ENCODE measurements around the gene SYNE2.

Gene SYNE2

GRCh38 chr14:64147126-64147790 is 294.5 kb downstream of the SYNE2 start:
- H3K4me3 ChIP-seq (ENCODE audit: low read length) = no peak overlapping the region
- TF ChIP-seq CTCF (IDR thresholded peaks at IDR 0.05; ENCODE audit: insufficient read depth, low read depth, low read length, missing control alignments) = no peak
- no peak for DNase-seq (ENCODE audit: low read depth)

DNA sequence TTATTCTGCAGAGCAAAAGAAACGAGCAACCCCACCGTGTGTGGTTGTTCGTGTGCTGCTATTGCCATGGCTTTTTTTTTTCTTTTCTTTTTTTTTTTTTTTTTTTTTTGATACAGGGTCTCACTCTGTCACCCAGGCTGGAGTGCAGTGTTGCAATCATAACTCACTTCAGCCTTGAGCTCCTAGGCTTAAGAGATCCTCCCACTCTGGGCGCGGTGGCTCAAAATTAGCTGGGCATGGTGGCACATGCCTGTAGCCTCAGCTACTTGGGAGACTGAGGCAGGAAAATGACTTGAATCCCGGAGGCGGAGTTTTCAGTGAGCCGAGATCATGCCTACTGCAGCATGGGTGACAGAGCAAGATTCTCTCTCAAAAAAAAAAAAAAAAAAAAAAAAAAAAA is 297.1 kb downstream of the SYNE2 start:
- peak; percentile 29 for DNase-seq (ENCODE audit: low read depth)
- TF ChIP-seq CTCF (IDR thresholded peaks at IDR 0.05; ENCODE audit: insufficient read depth, low read depth, low read length, missing control alignments) = no peak
- no peak overlapping the region for H3K4me3 ChIP-seq (ENCODE audit: low read length)

DNA sequence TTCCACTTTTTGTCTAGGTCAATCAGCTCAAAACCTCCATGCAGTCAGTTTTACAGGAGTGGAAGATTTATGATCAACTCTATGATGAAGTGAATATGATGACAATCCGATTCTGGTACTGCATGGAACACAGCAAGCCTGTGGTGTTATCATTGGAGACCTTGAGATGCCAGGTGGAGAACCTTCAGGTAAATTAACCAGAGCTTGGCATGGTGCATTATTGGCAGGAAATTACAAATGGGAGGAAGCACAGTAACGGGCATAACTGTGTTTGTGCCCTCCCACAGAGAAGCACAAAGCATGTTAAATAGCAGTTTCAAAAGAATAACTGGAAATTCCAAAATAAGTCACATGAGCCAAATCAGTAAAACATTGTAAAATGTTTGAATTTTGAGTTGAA is 305.8 kb downstream of the SYNE2 start:
- DNase-seq (ENCODE audit: low read depth) = no peak
- no peak for TF ChIP-seq CTCF (IDR thresholded peaks at IDR 0.05; ENCODE audit: insufficient read depth, low read depth, low read length, missing control alignments)
- H3K4me3 ChIP-seq (ENCODE audit: low read length) = no peak overlapping the region

DNA sequence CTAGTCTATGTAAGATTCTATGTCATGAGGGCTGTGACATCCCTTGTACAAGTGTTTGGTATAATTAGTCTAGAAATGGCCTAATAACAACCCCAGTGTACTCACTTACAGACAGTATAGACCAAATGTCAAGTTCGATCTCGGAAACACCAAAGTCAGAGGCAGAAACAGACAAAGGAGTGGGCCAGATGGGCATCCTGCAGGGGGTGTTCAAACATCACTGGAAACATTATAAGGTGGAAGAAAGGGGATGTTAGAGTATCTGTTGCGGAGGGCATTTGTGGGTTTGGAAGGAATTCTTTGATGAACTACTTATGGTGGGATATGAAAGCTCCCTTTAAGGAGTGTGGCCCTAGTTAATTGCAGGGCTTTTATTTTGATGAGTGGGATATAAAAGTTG is 306.8 kb downstream of the SYNE2 start:
- TF ChIP-seq CTCF (IDR thresholded peaks at IDR 0.05; ENCODE audit: insufficient read depth, low read depth, low read length, missing control alignments) = no peak
- no peak overlapping the region for H3K4me3 ChIP-seq (ENCODE audit: low read length)
- no peak for DNase-seq (ENCODE audit: low read depth)

DNA sequence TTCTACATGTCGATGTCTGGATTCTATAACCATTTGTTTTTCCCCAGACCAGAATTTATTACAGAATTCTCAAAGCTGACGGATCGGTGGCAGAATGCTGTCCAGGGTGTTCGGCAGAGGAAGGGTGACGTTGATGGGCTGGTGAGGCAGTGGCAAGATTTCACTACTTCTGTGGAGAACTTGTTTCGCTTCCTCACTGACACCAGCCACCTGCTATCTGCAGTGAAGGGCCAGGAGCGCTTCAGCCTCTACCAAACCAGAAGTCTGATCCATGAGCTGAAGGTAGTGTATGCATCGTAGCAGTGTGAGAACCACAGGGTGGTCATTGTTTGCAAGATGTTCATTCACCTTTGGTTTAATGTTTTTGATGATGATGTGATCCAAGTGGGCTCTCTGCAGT is 317.4 kb downstream of the SYNE2 start:
- DNase-seq (ENCODE audit: low read depth) = no peak
- TF ChIP-seq CTCF (IDR thresholded peaks at IDR 0.05; ENCODE audit: insufficient read depth, low read depth, low read length, missing control alignments) = no peak
- no peak overlapping the region for H3K4me3 ChIP-seq (ENCODE audit: low read length)

DNA sequence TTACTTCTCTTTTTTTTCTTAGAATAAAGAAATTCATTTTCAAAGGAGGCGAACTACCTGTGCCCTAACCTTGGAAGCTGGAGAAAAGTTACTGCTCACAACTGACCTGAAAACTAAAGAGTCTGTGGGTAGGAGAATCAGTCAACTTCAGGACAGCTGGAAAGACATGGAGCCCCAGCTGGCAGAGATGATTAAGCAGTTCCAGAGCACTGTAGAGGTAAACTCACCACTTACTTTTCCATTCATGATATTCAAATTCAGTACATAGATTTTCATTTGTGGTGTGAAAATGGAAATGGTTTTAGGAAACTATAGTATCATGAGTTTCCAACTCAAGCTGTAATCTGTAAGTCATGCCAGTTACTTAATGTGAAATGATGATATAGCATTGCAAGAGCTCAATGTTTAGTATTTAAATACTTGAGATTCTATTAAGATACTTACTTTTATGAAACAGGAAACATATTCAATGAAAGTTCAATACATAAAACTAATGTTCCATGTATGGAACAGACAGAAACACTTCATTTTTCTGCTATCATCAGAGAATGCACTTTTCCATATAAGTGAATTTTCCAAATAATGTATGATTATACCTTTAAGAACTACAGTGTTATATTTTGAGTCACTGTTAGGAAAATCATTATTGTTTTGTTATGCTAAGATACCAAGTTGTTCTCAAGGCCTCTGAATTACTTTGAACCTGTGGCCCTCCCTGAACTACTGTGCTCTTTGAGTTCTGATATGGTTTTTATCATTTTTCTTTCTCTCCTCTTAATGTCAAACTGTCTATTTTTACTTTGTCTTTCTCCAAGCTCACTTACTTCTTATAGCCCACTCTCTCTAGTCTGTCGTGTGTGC is 322.3 kb downstream of the SYNE2 start:
- no peak overlapping the region for H3K4me3 ChIP-seq (ENCODE audit: low read length)
- TF ChIP-seq CTCF (IDR thresholded peaks at IDR 0.05; ENCODE audit: insufficient read depth, low read depth, low read length, missing control alignments) = no peak
- DNase-seq (ENCODE audit: low read depth) = no peak

All from epithelial cell of esophagus (primary cell).